PC-3 (cell line): ENCODE measurements around the gene ACADM. TPM values are rescaled to one million over a fixed set of nuclear protein-coding genes. Genes with fewer than 3 reads are reported as not detected.

Experiments used
- ATAC-seq: fragments of 200-7000 bp; cut with Tn5 transposase; 2 replicates; pipeline ENCODE4 v1.9.1; 2020; ENCODE audit warnings: mild to moderate bottlenecking, moderate library complexity
- BruUV-seq: library from RNA; stranded (reverse); fragments of 400-500 nt; replicated peaks from 2 replicates; lab custom pipeline; 2021; lab: Mats Ljungman, UMichigan
- CTCF ChIA-PET: fragments of 300-600 bp; sonication (Branson Sonifier 250); formaldehyde crosslinking; loops from one replicate; lab custom pipeline; 2022; ENCODE audit warnings: antibody characterized with exemption; lab: Charles Lee
- POLR2A ChIA-PET: fragments of 300-600 bp; sonication (Branson Sonifier 250); formaldehyde crosslinking; loops from one replicate; lab custom pipeline; 2022; ENCODE audit warnings: antibody characterized with exemption; ENCODE audit not compliant: unreplicated experiment; lab: Charles Lee
- DNase-seq: peaks from one replicate; pipeline ENCODE4 v3.0.0-alpha.2; 2015
- H2AFZ ChIP-seq: fragments of 300-600 bp; sonication (generic); 2 replicates; pipeline ENCODE4 v1.6.0; 2016; ENCODE audit warnings: antibody characterized with exemption, low read length
- H3F3A ChIP-seq: fragments of 300-600 bp; sonication (generic); one replicate; pipeline ENCODE4 v1.6.0; 2017; ENCODE audit warnings: antibody characterized with exemption, low read length, control low read depth, mild to moderate bottlenecking; ENCODE audit not compliant: unreplicated experiment
- H3K27ac ChIP-seq: fragments of 300-600 bp; sonication (generic); 2 replicates; pipeline ENCODE4 v1.5.1; 2016; ENCODE audit warnings: mild to moderate bottlenecking, low read length
- H3K27me3 ChIP-seq: fragments of 300-600 bp; sonication (generic); 2 replicates; pipeline ENCODE4 v1.6.1; 2016; ENCODE audit warnings: low read length, mixed read lengths
- H3K36me3 ChIP-seq: fragments of 300-600 bp; sonication (generic); 2 replicates; pipeline ENCODE4 v1.6.1; 2016; ENCODE audit warnings: low read depth, mixed run types, low read length, mixed read lengths
- H3K4me1 ChIP-seq: fragments of 300-600 bp; sonication (generic); 2 replicates; pipeline ENCODE4 v1.5.1; 2016; ENCODE audit warnings: low read length; ENCODE audit not compliant: insufficient read depth
- H3K4me2 ChIP-seq: fragments of 300-600 bp; sonication (generic); 2 replicates; pipeline ENCODE4 v1.6.0; 2016; ENCODE audit warnings: low read length
- H3K4me3 ChIP-seq: fragments of 300-600 bp; sonication (generic); 2 replicates; pipeline ENCODE4 v1.5.1; 2016; ENCODE audit warnings: mild to moderate bottlenecking, low read length, mixed read lengths
- H3K79me2 ChIP-seq: fragments of 300-600 bp; sonication (generic); 2 replicates; pipeline ENCODE4 v1.6.1; 2017; ENCODE audit warnings: low read length, mixed read lengths
- H3K9ac ChIP-seq: fragments of 300-600 bp; sonication (generic); 2 replicates; pipeline ENCODE4 v1.6.0; 2016; ENCODE audit warnings: mild to moderate bottlenecking, low read length
- H3K9me2 ChIP-seq: fragments of 300-600 bp; sonication (generic); replicated peaks from 2 replicates; pipeline ENCODE4 v1.6.1; 2016; ENCODE audit warnings: mixed run types, low read length, mixed read lengths
- H3K9me3 ChIP-seq: fragments of 300-600 bp; sonication (generic); 2 replicates; pipeline ENCODE4 v1.6.1; 2016; ENCODE audit warnings: low read length, mixed read lengths
- H4K20me1 ChIP-seq: fragments of 300-600 bp; sonication (generic); 2 replicates; pipeline ENCODE4 v1.6.1; 2016; ENCODE audit warnings: low read length, mixed read lengths
- EZH2 ChIP-seq: fragments of 300-600 bp; sonication (generic); IDR thresholded peaks from one replicate; pipeline ENCODE4 v1.6.1; 2017; ENCODE audit warnings: antibody characterized with exemption, mild to moderate bottlenecking, low read length; ENCODE audit not compliant: unreplicated experiment
- EZH2phosphoT487 ChIP-seq: fragments of 300-600 bp; sonication (generic); IDR thresholded peaks from 2 replicates; pipeline ENCODE4 v1.6.1; 2018; ENCODE audit warnings: mild to moderate bottlenecking, antibody characterized with exemption, low read length, borderline replicate concordance
- intact Hi-C: fragments of 100-400 bp; cut with micrococcal nuclease; formaldehyde crosslinking; loops from 2 replicates; pipeline ENCODE4 v1.9.0; 2023
- total RNA-seq: library from RNA; depleted of rRNA; stranded (reverse); fragments of >200 nt; gene quantifications from 2 replicates; pipeline ENCODE4 v1.2.3, GENCODE V29; 2014
- TF ChIP-seq, protein P1 (sequence below): fragments of 300-600 bp; sonication (generic); conservative IDR thresholded peaks from 2 replicates; pipeline ENCODE4 v1.5.1; 2017; ENCODE audit warnings: antibody characterized with exemption, low read depth, mild to moderate bottlenecking, low read length

The ACADM gene
- total RNA-seq, 1 experiment from 2014 or later = 25.0 TPM

DNA sequence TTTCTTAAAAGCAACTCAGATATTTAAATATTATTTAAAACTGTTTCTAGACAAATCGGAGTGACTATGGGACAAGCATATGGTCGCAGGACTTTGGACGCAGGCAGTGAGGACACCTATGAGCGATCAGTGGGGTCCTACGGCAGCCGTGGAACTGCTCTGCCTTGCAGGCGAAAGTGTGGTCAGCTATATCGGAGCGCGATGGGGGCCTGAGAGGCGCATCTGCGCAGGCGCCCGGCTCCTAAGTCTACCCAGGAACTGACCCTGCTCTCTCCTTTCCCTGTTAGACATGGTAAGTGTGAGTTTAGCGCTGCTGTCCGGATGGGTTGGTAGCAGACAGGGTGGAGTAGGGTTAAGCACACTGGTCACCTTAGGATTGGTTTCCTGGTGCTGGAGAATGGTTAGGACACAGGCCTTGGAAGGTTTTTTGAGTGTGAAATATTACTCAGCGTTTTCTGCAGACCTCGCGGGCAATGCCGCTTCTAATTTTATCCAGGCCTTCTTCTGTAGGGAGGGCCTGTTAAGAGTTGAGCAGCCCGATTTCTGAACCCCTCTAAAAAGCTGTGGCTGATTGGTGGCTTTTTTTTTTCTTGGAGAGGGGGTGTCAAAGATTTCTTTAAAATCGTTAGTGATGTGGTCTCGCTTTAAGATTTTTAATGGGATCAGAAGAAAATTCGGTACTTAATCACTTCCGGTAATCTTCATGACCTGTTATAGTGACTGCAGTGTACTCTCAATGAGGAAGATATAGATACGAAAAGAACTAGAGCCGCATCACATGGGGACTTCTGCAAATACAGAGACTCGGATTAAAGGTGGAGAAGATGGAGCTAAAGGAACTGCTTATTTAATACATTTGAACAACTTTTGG is 61.7 kb downstream of the ACADM start, which contains the start of gene RABGGTB:
RABGGTB (plus strand) TSS at position 274 of the 871 bp plus-strand sequence; CDS start at position 290, 16 bp downstream.
- Histone ChIP-seq H3K27me3 (no peaks in the 10 kb centered on the region), H3K36me3 (peaks cover 43% of the 10 kb centered on the region), H3K9me3 (no peaks in the 10 kb centered on the region), H4K20me1 (peaks cover 48% of the 10 kb centered on the region), H3K27ac (peak within 1 kb of the TSS; percentile 69), H3K9ac (peak within 1 kb of the TSS; percentile 99), H3F3A (peaks cover 5% of the 10 kb centered on the region), H3K4me2 (peak within 1 kb of the TSS; percentile 95), H3K4me3 (peak within 1 kb of the TSS; percentile 95), H3K79me2 (peaks cover 58% of the 10 kb centered on the region), H2AFZ (peak within 1 kb of the TSS; percentile 99), H3K4me1 (peaks cover 30% of the 10 kb centered on the region), H3K9me2 (no peaks in the 10 kb centered on the region)
- TSS peak; percentile 73 for BruUV-seq
- POLR2A ChIA-PET = interaction anchor here (0.5 to 0.6 kb wide), 3 partner anchors 26 to 1270 kb away, joined by 3 to 13 read pairs (median 13); no protein-coding TSS in a partner anchor
- TF ChIP-seq, protein P1, sequence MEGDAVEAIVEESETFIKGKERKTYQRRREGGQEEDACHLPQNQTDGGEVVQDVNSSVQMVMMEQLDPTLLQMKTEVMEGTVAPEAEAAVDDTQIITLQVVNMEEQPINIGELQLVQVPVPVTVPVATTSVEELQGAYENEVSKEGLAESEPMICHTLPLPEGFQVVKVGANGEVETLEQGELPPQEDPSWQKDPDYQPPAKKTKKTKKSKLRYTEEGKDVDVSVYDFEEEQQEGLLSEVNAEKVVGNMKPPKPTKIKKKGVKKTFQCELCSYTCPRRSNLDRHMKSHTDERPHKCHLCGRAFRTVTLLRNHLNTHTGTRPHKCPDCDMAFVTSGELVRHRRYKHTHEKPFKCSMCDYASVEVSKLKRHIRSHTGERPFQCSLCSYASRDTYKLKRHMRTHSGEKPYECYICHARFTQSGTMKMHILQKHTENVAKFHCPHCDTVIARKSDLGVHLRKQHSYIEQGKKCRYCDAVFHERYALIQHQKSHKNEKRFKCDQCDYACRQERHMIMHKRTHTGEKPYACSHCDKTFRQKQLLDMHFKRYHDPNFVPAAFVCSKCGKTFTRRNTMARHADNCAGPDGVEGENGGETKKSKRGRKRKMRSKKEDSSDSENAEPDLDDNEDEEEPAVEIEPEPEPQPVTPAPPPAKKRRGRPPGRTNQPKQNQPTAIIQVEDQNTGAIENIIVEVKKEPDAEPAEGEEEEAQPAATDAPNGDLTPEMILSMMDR = no peak
- no peak for TF ChIP-seq EZH2phosphoT487
- TF ChIP-seq EZH2 = no peak
- intact Hi-C loops = loop anchor here (1.0 to 5.0 kb wide), 2 partner anchors 62 to 159 kb away; partner anchors contain the start of gene ACADM
- CTCF ChIA-PET = no interaction called here
- ATAC-seq = peak; percentile 84
- DNase-seq = peak; percentile 97

DNA sequence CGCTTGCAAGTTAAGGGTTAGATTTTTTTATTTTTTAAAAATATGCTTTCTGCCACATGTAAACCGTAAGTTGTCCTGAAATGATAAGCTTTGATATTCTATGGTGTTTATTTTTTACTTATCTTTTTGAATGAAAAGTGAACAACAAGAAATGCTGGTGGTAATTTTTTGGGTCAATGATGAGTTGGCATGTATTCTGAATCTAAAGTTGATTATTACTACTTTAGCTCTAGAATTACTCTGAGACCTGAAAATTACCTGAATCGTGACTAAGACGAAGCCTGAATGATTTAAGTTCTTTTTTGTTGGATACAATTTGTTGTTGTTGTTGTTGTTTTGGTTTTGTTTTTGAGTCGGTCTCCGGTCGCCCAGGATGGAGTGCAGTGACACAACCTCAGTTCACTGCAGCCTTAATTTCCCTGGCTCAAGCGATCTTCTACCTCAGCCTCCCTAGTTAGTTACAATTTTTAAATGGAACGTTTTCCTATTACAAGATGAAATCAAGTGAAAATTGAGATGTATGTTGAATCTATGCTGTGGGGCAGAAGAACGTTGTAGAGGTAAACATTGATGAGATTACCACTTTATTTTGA is 62.5 kb downstream of the ACADM start:
- CTCF ChIA-PET = no interaction called here
- Histone ChIP-seq H3K27me3 (no peaks in the 10 kb centered on the region), H3F3A (peaks cover 8% of the 10 kb centered on the region), H4K20me1 (peaks cover 56% of the 10 kb centered on the region), H3K79me2 (peaks cover 65% of the 10 kb centered on the region), H3K9ac (peak overlapping the region; percentile 99), H3K4me2 (peak overlapping the region; percentile 95), H3K4me1 (peaks cover 37% of the 10 kb centered on the region), H3K4me3 (peak overlapping the region; percentile 95), H3K9me2 (no peaks in the 10 kb centered on the region), H3K36me3 (peaks cover 51% of the 10 kb centered on the region), H3K9me3 (no peaks in the 10 kb centered on the region), H3K27ac (peak overlapping the region; percentile 60; the same call in 1 of the 2 replicates), H2AFZ (no peak overlapping the region)
- POLR2A ChIA-PET = no interaction called here
- intact Hi-C loops = loop anchor here (1.0 to 5.0 kb wide), 2 partner anchors 63 to 160 kb away; partner anchors contain the start of gene ACADM
- no peak for ATAC-seq
- no TSS peak for BruUV-seq
- no peak for DNase-seq
- TF ChIP-seq EZH2 = no peak
- TF ChIP-seq, protein P1 = no peak
- TF ChIP-seq EZH2phosphoT487 = no peak
